ENCODE results near the gene WDR74. TPM values are rescaled to one million over a fixed set of nuclear protein-coding genes. Genes with fewer than 3 reads are reported as not detected.

Gene WDR74
- total and polyA plus RNA-seq, 9 of the 15 experiments (the other 6 are each of a cell fraction or from before 2014, with no cell fraction given) = 32.7 to 210 (median 114) TPM

- TF ChIP-seq SIN3B (IDR thresholded peaks at IDR 0.05; ENCODE audit: low read depth) (peak; percentile 66), BRD9 (IDR thresholded peaks at IDR 0.05; ENCODE audit: low read depth, partially characterized antibody) (no peak), CBFA2T2 (conservative IDR thresholded peaks at IDR 0.05) (no peak), ZNF224 (CRISPR knock-in tag; IDR thresholded peaks at IDR 0.05) (0 out of 2 replicates have a peak, but pooled peaks have one; percentile 37), E2F1 (CRISPR knock-in tag; IDR thresholded peaks at IDR 0.05) (peak; percentile 79), PTBP1 (IDR thresholded peaks at IDR 0.05; ENCODE audit: low read depth, low read length) (no peak), SIRT6 (IDR thresholded peaks at IDR 0.05; ENCODE audit: low read depth, low read length) (no peak), TRIM24 (IDR thresholded peaks at IDR 0.05) (peak in 1 of 2 experiments; percentile 9; a peak in 1 of 4 replicates), NFIC (IDR thresholded peaks at IDR 0.05) (no peak; the same call in 1 of the 2 replicates), L3MBTL2 (IDR thresholded peaks at IDR 0.05) (peak; percentile 63; the same call in 1 of the 2 replicates), ZBTB8A (IDR thresholded peaks at IDR 0.05; ENCODE audit: partially characterized antibody) (no peak), ESRRB (CRISPR knock-in tag; IDR thresholded peaks at IDR 0.05; ENCODE audit: borderline replicate concordance) (no peak), ZBTB7A (IDR thresholded peaks at IDR 0.05; ENCODE audit: borderline replicate concordance, control insufficient read depth, low read depth, low read length) (peak; percentile 91), ZNF175 (CRISPR knock-in tag; IDR thresholded peaks at IDR 0.05; ENCODE audit: low read depth) (no peak), ZNF398 (CRISPR knock-in tag; IDR thresholded peaks at IDR 0.05) (no peak)
- TF ChIP-seq, protein P1, sequence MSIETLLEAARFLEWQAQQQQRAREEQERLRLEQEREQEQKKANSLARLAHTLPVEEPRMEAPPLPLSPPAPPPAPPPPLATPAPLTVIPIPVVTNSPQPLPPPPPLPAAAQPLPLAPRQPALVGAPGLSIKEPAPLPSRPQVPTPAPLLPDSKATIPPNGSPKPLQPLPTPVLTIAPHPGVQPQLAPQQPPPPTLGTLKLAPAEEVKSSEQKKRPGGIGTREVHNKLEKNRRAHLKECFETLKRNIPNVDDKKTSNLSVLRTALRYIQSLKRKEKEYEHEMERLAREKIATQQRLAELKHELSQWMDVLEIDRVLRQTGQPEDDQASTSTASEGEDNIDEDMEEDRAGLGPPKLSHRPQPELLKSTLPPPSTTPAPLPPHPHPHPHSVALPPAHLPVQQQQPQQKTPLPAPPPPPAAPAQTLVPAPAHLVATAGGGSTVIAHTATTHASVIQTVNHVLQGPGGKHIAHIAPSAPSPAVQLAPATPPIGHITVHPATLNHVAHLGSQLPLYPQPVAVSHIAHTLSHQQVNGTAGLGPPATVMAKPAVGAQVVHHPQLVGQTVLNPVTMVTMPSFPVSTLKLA (conservative IDR thresholded peaks at IDR 0.05) = peak; percentile 81 to 91
- TF ChIP-seq, protein P2, sequence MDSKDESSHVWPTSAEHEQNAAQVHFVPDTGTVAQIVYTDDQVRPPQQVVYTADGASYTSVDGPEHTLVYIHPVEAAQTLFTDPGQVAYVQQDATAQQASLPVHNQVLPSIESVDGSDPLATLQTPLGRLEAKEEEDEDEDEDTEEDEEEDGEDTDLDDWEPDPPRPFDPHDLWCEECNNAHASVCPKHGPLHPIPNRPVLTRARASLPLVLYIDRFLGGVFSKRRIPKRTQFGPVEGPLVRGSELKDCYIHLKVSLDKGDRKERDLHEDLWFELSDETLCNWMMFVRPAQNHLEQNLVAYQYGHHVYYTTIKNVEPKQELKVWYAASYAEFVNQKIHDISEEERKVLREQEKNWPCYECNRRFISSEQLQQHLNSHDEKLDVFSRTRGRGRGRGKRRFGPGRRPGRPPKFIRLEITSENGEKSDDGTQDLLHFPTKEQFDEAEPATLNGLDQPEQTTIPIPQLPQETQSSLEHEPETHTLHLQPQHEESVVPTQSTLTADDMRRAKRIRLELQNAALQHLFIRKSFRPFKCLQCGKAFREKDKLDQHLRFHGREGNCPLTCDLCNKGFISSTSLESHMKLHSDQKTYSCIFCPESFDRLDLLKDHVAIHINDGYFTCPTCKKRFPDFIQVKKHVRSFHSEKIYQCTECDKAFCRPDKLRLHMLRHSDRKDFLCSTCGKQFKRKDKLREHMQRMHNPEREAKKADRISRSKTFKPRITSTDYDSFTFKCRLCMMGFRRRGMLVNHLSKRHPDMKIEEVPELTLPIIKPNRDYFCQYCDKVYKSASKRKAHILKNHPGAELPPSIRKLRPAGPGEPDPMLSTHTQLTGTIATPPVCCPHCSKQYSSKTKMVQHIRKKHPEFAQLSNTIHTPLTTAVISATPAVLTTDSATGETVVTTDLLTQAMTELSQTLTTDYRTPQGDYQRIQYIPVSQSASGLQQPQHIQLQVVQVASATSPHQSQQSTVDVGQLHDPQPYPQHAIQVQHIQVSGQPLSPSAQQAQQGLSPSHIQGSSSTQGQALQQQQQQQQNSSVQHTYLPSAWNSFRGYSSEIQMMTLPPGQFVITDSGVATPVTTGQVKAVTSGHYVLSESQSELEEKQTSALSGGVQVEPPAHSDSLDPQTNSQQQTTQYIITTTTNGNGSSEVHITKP (IDR thresholded peaks at IDR 0.05; ENCODE audit: partially characterized antibody) = no peak
These were observed 52.2 kb downstream of the WDR74 start, which contains the start of gene TMEM179B (continued) for GRCh38 chr11:62787005-62787759.

Measured in K562 (cell line).